ENCODE data around the gene TNFRSF1B. TPM values are rescaled to one million over a fixed set of nuclear protein-coding genes. Genes with fewer than 3 reads are reported as not detected.

Gene TNFRSF1B
- total RNA-seq, 1 donor from 2014 or later, result 67.0 TPM

- ATAC-seq (no peak), DNase-seq (no peak)
- no peak for TF ChIP-seq CTCF (IDR thresholded peaks at IDR 0.05)
- Histone ChIP-seq H3K27me3 (ENCODE audit: low read depth) (no peaks in the 10 kb centered on the region), H3K27ac (peak overlapping the region; percentile 75), H3K4me1 (peaks cover 96% of the 10 kb centered on the region), H3K9me3 (no peaks in the 10 kb centered on the region), H3K4me3 (peak overlapping the region; percentile 16), H3K36me3 (no peaks in the 10 kb centered on the region)
- intact Hi-C loops (cut with DNase I), result no loop called here
These were observed 6.3 kb downstream of the TNFRSF1B start for GRCh38 chr1:12173041-12173509.

GRCh38 chr1:12173631-12174121, 6.9 kb downstream of the TNFRSF1B start:
- Histone ChIP-seq H3K36me3 (no peaks in the 10 kb centered on the region), H3K4me3 (peak overlapping the region; percentile 16), H3K27me3 (ENCODE audit: low read depth) (no peaks in the 10 kb centered on the region), H3K9me3 (no peaks in the 10 kb centered on the region), H3K27ac (peak overlapping the region; percentile 75), H3K4me1 (peaks cover 96% of the 10 kb centered on the region)
- ATAC-seq (peak; percentile 62 to 69), DNase-seq (peak; percentile 67)
- intact Hi-C loops (cut with DNase I), result no loop called here
- no peak for TF ChIP-seq CTCF (IDR thresholded peaks at IDR 0.05)

GRCh38 chr1:12174924-12175810, 8.4 kb downstream of the TNFRSF1B start:
- DNase-seq (peak; percentile 64), ATAC-seq (no peak)
- Histone ChIP-seq H3K27me3 (ENCODE audit: low read depth) (no peaks in the 10 kb centered on the region), H3K9me3 (no peaks in the 10 kb centered on the region), H3K4me1 (peaks cover 96% of the 10 kb centered on the region), H3K36me3 (no peaks in the 10 kb centered on the region), H3K27ac (peak overlapping the region; percentile 75), H3K4me3 (no peak overlapping the region)
- intact Hi-C loops (cut with DNase I), result no loop called here
- TF ChIP-seq CTCF (IDR thresholded peaks at IDR 0.05), result no peak

GRCh38 chr1:12176298-12177118, 9.7 kb downstream of the TNFRSF1B start:
- Histone ChIP-seq H3K4me3 (no peak overlapping the region), H3K27me3 (ENCODE audit: low read depth) (no peaks in the 10 kb centered on the region), H3K9me3 (no peaks in the 10 kb centered on the region), H3K27ac (peak overlapping the region; percentile 31), H3K36me3 (no peaks in the 10 kb centered on the region), H3K4me1 (peaks cover 99% of the 10 kb centered on the region)
- TF ChIP-seq CTCF (IDR thresholded peaks at IDR 0.05), result no peak
- no peak for ATAC-seq
- no peak for DNase-seq
- intact Hi-C loops (cut with DNase I), result no loop called here

GRCh38 chr1:12177156-12177998, 10.6 kb downstream of the TNFRSF1B start:
- DNase-seq (no peak), ATAC-seq (no peak)
- no peaks in the 10 kb centered on the region for H3K36me3 ChIP-seq
- H3K4me3 ChIP-seq, result peak overlapping the region; percentile 6
- intact Hi-C loops (cut with DNase I), result no loop called here
- no peaks in the 10 kb centered on the region for H3K9me3 ChIP-seq
- peaks cover 100% of the 10 kb centered on the region for H3K4me1 ChIP-seq
- peak overlapping the region; percentile 74 for H3K27ac ChIP-seq
- TF ChIP-seq CTCF (IDR thresholded peaks at IDR 0.05), result no peak
- no peaks in the 10 kb centered on the region for H3K27me3 ChIP-seq (ENCODE audit: low read depth)

Measured in lower lobe of right lung (tissue), 2 donors.